Smooth muscle cell (in vitro differentiated cells): Measurements from ENCODE around the gene TMEM141. TPM values are rescaled to one million over a fixed set of nuclear protein-coding genes. Genes with fewer than 3 reads are reported as not detected.

ENCODE experiments used
- DNase-seq: peaks from one replicate; lab custom pipeline; 2025; ENCODE audit not compliant: unreplicated experiment; lab: John Stamatoyannopoulos, UW
- H2AFZ ChIP-seq: fragments of 200-600 bp; sonication (generic); 2 replicates; pipeline ENCODE4 v1.6.0; 2016; ENCODE audit warnings: antibody characterized with exemption, low read depth, mild to moderate bottlenecking
- H3F3A ChIP-seq: fragments of 200-600 bp; sonication (generic); 2 replicates; pipeline ENCODE4 v1.6.0; 2017; ENCODE audit warnings: antibody characterized with exemption, low read depth
- H3K27ac ChIP-seq: fragments of 200-600 bp; sonication (generic); 2 replicates; pipeline ENCODE4 v1.5.1; 2016; ENCODE audit warnings: low read depth, mild to moderate bottlenecking
- H3K27me3 ChIP-seq: fragments of 200-600 bp; sonication (generic); 2 replicates; pipeline ENCODE4 v1.6.1; 2016; ENCODE audit warnings: low read depth, mild to moderate bottlenecking
- H3K36me3 ChIP-seq: fragments of 200-600 bp; sonication (generic); 2 replicates; pipeline ENCODE4 v1.5.1; 2016; ENCODE audit warnings: low read depth
- H3K4me1 ChIP-seq: fragments of 200-600 bp; sonication (generic); 2 replicates; pipeline ENCODE4 v1.5.1; 2016; ENCODE audit warnings: low read depth
- H3K4me2 ChIP-seq: fragments of 200-600 bp; sonication (generic); 2 replicates; pipeline ENCODE4 v1.6.0; 2016; ENCODE audit warnings: mild to moderate bottlenecking
- H3K4me3 ChIP-seq: fragments of 200-600 bp; sonication (generic); 2 replicates; pipeline ENCODE4 v1.5.1; 2016; ENCODE audit warnings: mild to moderate bottlenecking
- H3K79me2 ChIP-seq: fragments of 200-600 bp; sonication (generic); 2 replicates; pipeline ENCODE4 v1.6.0; 2016; ENCODE audit warnings: low read depth, mild to moderate bottlenecking
- H3K9ac ChIP-seq: fragments of 200-600 bp; sonication (generic); 2 replicates; pipeline ENCODE4 v1.6.0; 2016; ENCODE audit warnings: low read depth
- H3K9me3 ChIP-seq: fragments of 200-600 bp; sonication (generic); replicated peaks from 2 replicates; pipeline ENCODE4 v1.5.1; 2016; ENCODE audit warnings: low read depth
- H4K20me1 ChIP-seq: fragments of 200-600 bp; sonication (generic); 2 replicates; pipeline ENCODE4 v1.6.0; 2016; ENCODE audit warnings: low read depth
- WGBS: methylation state at CpG from one replicate; pipeline ENCODE4 v1.1.7; 2016; ENCODE audit warnings: low lambda C conversion rate; 5-methylcytosine and 5-hydroxymethylcytosine counted together
- polyA plus RNA-seq: library from polyadenylated mRNA; unstranded; fragments of >200 nt; fragmentation: Nextera tagmentation; extraction: Ambion mirVana; gene quantifications from 2 replicates; pipeline ENCODE4 v1.2.1, GENCODE V29; 2016
- total RNA-seq: library from RNA; depleted of rRNA; stranded (reverse); fragments of >200 nt; gene quantifications from 2 replicates; pipeline ENCODE4 v1.2.3, GENCODE V29; 2014
- TF ChIP-seq, protein P1 (sequence below): fragments of 200-600 bp; sonication (generic); IDR thresholded peaks from 2 replicates; pipeline ENCODE4 v1.5.1; 2017; ENCODE audit warnings: borderline replicate concordance, mild to moderate bottlenecking, antibody characterized with exemption; ENCODE audit not compliant: insufficient read depth, poor library complexity, severe bottlenecking

Gene TMEM141
- total and polyA plus RNA-seq, 2 experiments from 2014 or later: 75.4 to 112 TPM

DNA sequence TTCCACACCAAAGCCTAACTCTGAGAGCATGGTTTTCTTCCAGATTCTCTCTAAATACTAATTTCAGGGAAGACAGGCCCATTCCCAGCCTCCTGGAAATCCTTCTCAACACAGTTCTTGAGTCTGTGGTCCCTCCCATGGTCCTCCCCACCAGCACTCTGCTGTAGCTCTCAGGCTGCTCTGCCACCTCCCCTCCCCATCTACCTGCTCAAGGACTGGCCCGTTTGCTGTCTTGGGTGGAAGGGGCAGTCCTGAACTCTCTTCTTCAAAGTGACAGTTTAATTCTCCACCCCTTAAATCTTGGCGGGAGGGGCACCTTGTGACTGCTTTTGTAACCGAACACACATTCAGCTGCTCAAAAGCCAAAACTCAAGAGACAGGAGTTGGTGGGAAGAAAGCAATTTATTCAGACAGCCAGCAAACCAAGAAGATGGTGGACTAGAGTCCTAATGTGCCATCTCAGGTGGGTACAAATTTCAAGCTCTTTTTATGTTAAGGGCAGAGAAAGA is 19.2 kb upstream of the TMEM141 start:
- H3K79me2 ChIP-seq: no peaks in the 10 kb centered on the region
- TF ChIP-seq, protein P1, sequence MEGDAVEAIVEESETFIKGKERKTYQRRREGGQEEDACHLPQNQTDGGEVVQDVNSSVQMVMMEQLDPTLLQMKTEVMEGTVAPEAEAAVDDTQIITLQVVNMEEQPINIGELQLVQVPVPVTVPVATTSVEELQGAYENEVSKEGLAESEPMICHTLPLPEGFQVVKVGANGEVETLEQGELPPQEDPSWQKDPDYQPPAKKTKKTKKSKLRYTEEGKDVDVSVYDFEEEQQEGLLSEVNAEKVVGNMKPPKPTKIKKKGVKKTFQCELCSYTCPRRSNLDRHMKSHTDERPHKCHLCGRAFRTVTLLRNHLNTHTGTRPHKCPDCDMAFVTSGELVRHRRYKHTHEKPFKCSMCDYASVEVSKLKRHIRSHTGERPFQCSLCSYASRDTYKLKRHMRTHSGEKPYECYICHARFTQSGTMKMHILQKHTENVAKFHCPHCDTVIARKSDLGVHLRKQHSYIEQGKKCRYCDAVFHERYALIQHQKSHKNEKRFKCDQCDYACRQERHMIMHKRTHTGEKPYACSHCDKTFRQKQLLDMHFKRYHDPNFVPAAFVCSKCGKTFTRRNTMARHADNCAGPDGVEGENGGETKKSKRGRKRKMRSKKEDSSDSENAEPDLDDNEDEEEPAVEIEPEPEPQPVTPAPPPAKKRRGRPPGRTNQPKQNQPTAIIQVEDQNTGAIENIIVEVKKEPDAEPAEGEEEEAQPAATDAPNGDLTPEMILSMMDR: no peak
- no peak overlapping the region for H3K4me2 ChIP-seq
- H3K27me3 ChIP-seq: peaks cover 6% of the 10 kb centered on the region
- no peaks in the 10 kb centered on the region for H3K4me1 ChIP-seq
- no peaks in the 10 kb centered on the region for H4K20me1 ChIP-seq
- no peak for DNase-seq
- no peak overlapping the region for H3K4me3 ChIP-seq
- no peak overlapping the region for H2AFZ ChIP-seq
- no peak overlapping the region for H3K27ac ChIP-seq
- H3K9ac ChIP-seq: no peak overlapping the region
- H3K36me3 ChIP-seq: no peaks in the 10 kb centered on the region
- 80% methylated on average over 3 of the region's 3 CpGs for WGBS
- H3K9me3 ChIP-seq: no peaks in the 10 kb centered on the region
- no peaks in the 10 kb centered on the region for H3F3A ChIP-seq

DNA sequence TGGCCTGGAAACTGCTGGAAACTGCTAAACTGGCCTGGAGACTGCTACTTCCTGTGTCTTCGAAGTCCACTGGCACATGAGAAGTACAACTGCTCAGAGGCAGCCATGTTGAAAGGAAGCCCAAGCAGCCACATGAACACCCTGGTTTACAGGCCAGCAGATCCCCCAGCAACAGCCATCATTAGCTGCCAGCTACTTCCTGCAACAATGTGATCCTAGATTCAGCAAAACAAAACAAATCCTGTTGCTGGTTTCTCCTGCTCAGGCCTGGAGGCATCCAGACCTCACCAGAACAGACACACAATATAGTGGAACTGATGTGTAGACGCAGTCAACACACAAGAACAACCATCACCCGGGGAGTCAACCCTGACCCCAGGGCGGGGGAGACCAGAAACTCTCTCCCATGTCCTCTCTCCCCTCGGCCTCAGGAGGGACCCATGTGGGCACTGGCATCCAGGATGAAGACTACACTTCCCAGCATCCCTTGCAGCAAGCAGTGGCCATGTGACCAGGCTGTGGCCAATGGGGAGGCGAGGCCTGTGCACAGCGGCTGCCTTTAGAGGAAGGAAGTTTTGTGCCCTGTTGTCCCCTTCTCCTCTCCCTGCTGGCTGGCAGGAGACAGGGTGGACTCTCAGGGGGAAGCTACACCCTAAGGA is 17.6 kb upstream of the TMEM141 start:
- TF ChIP-seq, protein P1: no peak
- DNase-seq: no peak
- Histone ChIP-seq H3K4me2 (no peak overlapping the region), H3K79me2 (no peaks in the 10 kb centered on the region), H3F3A (no peaks in the 10 kb centered on the region), H3K36me3 (no peaks in the 10 kb centered on the region), H2AFZ (no peak overlapping the region), H3K27me3 (no peaks in the 10 kb centered on the region), H3K4me3 (no peak overlapping the region), H4K20me1 (no peaks in the 10 kb centered on the region), H3K9ac (no peak overlapping the region), H3K27ac (no peak overlapping the region), H3K9me3 (no peaks in the 10 kb centered on the region), H3K4me1 (no peaks in the 10 kb centered on the region)
- 89% methylated on average over 7 of the region's 7 CpGs for WGBS

DNA sequence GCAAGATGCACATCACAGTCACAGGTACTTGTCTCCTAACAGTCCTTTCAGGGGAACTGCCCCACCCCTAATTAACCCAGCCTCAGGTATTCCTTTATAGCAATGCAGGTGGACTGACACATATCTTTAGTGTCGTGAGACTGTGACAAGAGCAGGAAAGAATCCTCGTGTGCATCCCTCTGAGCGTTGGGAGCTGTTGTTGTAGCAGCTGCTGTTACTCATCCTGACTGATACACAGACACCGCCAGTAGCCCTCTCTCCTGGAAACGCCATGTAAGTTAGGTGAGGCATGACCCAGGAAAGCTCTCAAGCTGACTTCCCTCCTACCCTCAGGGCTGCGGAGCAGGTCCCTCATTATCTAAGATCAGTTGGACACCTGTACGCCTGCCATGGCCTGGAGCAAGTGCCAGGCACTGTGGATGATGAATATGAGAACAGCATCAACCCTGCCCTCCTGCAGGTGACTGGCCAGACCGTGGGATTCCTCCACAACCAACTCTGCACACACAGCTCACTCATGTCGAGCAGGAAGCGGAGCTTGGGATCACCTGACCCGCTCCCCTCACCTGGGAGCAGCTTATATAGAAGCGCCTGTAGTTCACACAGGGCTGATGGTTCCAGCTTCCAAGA is 16.6 kb upstream of the TMEM141 start:
- 79% methylated on average over 12 of the region's 12 CpGs for WGBS
- H3K9ac ChIP-seq: no peak overlapping the region
- H3K4me1 ChIP-seq: no peaks in the 10 kb centered on the region
- no peaks in the 10 kb centered on the region for H3F3A ChIP-seq
- H3K9me3 ChIP-seq: no peaks in the 10 kb centered on the region
- H3K27me3 ChIP-seq: no peaks in the 10 kb centered on the region
- TF ChIP-seq, protein P1: no peak
- H3K27ac ChIP-seq: no peak overlapping the region
- H2AFZ ChIP-seq: no peak overlapping the region
- no peaks in the 10 kb centered on the region for H3K79me2 ChIP-seq
- no peak for DNase-seq
- H3K4me3 ChIP-seq: no peak overlapping the region
- H3K4me2 ChIP-seq: no peak overlapping the region
- no peaks in the 10 kb centered on the region for H3K36me3 ChIP-seq
- no peaks in the 10 kb centered on the region for H4K20me1 ChIP-seq
